T-helper 1 cell treated with Interleukin-12 subunit alpha and Interleukin-12 subunit beta and Interleukin-4 antibody, amounts not matched to agents 30 μg/mL and 1 μg/mL, for 36 hours (primary cell): ENCODE measurements around the gene RASA3.

ENCODE experiments used
- H3K27ac Mint-ChIP-seq: one replicate; pipeline ENCODE4 v1.8.0; 2021; ENCODE audit warnings: mild to moderate bottlenecking, mixed read lengths
- H3K27me3 Mint-ChIP-seq: one replicate; pipeline ENCODE4 v1.8.0; 2021; ENCODE audit warnings: low read depth, mixed read lengths
- H3K36me3 Mint-ChIP-seq: one replicate; pipeline ENCODE4 v1.8.0; 2021; ENCODE audit warnings: low read depth, mixed read lengths
- H3K4me1 Mint-ChIP-seq: one replicate; pipeline ENCODE4 v1.8.0; 2021; ENCODE audit warnings: low read depth, mixed read lengths
- H3K4me3 Mint-ChIP-seq: one replicate; pipeline ENCODE4 v1.8.0; 2021; ENCODE audit warnings: mild to moderate bottlenecking, moderate library complexity, mixed read lengths
- H3K9me3 Mint-ChIP-seq: one replicate; pipeline ENCODE4 v1.8.0; 2021; ENCODE audit warnings: mixed read lengths

Gene RASA3

DNA sequence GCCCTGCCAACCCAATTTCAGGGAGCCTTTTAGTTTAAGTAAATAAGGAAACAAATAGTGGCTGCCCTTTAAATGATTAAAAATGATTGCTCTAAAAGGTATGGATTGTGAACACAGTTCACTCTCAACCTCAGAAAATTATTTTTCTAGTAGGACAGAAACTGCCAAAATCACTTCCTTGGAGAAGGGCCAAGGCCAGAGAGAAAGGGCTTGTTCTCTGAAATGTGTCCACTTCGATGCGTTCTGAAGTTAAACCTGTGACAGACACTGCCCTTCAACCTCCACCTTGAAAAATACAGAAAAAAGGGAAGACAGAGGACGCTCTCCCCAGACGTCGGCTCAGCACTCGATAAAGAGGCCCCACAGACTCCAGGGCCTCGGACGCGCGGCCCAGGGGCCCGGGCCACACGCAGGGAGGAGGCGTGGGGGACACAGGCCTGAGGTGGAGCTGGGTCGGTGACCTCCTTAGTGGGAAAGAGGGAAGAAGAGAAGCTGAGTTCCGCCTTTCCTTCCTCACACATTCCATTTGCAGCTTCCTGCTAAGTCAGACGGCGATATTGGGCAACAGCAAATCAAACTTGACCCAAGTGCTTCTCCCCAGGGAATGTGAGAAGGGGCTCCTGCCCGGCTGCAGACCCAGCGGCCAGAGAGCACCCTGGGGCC, 63.6 kb downstream of the RASA3 start:
- Mint-ChIP-seq H3K27me3 (no peaks in the 10 kb centered on the region), H3K36me3 (peaks cover 44% of the 10 kb centered on the region), H3K9me3 (peaks cover 13% of the 10 kb centered on the region), H3K4me1 (peaks cover 52% of the 10 kb centered on the region), H3K27ac (peak overlapping the region; percentile 55), H3K4me3 (peak overlapping the region; percentile 45)

DNA sequence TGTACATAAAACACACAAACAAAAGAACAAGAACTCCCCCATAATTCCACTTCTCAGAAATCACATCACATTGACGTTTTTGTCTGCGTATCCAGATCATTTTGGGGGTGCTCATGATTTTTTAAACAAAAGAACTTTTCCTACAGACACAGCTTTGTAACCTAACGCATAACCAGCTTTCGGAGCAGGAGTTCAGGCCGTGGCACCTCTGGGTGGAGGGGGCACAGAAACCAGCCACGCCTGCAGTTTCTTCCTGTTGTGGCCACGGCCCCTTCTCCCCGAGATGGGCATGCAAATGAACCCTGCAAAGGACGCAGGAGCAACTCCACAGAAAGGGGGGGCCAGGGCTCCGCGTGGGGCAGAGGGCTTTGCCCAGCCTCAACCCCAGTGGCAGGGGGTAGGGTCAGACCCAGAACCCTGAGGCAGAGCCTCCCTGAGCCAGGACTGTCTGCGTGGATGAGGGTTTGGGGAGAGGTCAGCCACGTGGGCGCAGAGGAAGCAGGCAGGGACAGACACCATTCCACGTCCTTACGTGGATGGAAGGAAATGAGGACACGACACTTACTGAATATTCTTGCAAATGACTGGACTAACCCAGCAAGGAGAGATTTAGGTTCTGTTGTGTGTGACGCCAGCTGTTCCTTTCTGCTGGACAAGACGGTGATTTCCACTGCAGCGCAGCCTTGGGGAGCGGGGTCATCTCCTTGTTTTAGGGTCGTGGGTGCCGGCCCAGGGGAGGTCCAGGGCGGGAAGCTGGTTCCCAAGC, 64.4 kb downstream of the RASA3 start:
- H3K4me3 Mint-ChIP-seq: peak overlapping the region; percentile 45
- no peaks in the 10 kb centered on the region for H3K27me3 Mint-ChIP-seq
- H3K27ac Mint-ChIP-seq: peak overlapping the region; percentile 69
- H3K36me3 Mint-ChIP-seq: peaks cover 42% of the 10 kb centered on the region
- H3K9me3 Mint-ChIP-seq: peaks cover 13% of the 10 kb centered on the region
- H3K4me1 Mint-ChIP-seq: peaks cover 52% of the 10 kb centered on the region

GRCh38 chr13:114067381-114067885, 65.0 kb downstream of the RASA3 start:
- H3K9me3 Mint-ChIP-seq: peaks cover 11% of the 10 kb centered on the region
- H3K4me1 Mint-ChIP-seq: peaks cover 52% of the 10 kb centered on the region
- no peaks in the 10 kb centered on the region for H3K27me3 Mint-ChIP-seq
- H3K27ac Mint-ChIP-seq: peak overlapping the region; percentile 69
- peaks cover 36% of the 10 kb centered on the region for H3K36me3 Mint-ChIP-seq
- H3K4me3 Mint-ChIP-seq: peak overlapping the region; percentile 45

DNA sequence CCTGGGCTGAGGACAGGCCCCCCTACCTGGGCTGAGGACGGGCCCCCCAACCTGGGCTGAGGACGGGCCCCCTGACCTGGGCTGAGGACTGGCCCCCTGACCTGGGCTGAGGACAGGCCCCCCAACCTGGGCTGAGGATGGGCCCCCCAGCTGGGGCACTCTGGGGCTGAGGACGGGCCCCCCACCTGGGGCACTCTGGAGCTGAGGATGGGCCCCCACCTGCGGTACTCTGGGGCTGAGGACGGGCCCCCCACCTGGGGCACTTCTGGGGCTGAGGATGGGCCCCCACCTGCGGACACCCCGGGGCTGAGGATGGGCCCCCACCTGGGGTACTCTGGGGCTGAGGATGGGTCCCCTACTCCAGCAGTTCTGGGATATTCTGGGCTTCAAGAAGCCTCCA, 65.5 kb downstream of the RASA3 start:
- H3K9me3 Mint-ChIP-seq: peaks cover 7% of the 10 kb centered on the region
- H3K27ac Mint-ChIP-seq: peak overlapping the region; percentile 69
- H3K27me3 Mint-ChIP-seq: no peaks in the 10 kb centered on the region
- H3K4me1 Mint-ChIP-seq: peaks cover 49% of the 10 kb centered on the region
- H3K36me3 Mint-ChIP-seq: peaks cover 33% of the 10 kb centered on the region
- peak overlapping the region; percentile 45 for H3K4me3 Mint-ChIP-seq

DNA sequence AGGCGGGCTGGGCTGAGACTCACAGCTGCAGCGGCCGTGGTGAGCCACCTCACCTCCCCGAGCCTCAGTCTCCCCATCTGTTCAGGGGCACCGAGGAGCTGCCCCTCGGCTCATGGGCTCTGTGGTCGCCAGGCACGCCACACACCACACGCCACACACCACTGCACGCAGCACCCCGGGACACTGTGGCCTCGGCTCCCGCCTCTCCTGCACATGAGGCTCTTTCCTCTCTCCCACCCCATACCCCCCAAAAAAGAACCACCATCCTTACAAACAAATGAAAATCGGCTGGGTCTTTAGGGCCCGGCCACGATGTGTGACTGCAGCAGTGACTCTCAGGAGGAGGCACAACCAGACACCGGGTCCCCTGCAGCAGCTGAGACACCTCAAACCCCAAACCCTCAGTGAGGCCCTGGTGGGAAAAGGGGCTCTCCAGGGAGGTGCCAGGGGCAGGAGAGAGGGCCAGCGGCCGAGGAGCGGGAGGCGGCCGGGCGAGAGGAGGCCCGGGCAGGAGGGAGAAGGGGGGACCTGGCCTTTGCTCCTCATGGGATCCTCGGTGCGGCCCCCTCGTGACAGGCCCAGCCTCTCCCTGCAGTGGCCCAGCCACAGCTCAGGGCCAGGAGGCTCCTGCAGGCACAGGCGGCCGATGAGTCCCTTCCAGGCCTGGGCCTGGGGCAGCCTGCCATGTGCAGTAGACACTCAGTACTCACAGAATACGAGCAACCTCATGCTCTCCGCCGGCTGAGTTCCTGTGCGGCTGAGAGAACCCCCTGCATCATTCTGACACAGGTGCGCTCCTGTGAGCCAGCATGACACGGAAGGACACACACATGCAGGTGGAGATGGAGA, 66.3 kb downstream of the RASA3 start:
- Mint-ChIP-seq H3K9me3 (peaks cover 4% of the 10 kb centered on the region), H3K4me3 (peak overlapping the region; percentile 75), H3K4me1 (peaks cover 47% of the 10 kb centered on the region), H3K36me3 (peaks cover 32% of the 10 kb centered on the region), H3K27ac (peak overlapping the region; percentile 80), H3K27me3 (no peaks in the 10 kb centered on the region)

DNA sequence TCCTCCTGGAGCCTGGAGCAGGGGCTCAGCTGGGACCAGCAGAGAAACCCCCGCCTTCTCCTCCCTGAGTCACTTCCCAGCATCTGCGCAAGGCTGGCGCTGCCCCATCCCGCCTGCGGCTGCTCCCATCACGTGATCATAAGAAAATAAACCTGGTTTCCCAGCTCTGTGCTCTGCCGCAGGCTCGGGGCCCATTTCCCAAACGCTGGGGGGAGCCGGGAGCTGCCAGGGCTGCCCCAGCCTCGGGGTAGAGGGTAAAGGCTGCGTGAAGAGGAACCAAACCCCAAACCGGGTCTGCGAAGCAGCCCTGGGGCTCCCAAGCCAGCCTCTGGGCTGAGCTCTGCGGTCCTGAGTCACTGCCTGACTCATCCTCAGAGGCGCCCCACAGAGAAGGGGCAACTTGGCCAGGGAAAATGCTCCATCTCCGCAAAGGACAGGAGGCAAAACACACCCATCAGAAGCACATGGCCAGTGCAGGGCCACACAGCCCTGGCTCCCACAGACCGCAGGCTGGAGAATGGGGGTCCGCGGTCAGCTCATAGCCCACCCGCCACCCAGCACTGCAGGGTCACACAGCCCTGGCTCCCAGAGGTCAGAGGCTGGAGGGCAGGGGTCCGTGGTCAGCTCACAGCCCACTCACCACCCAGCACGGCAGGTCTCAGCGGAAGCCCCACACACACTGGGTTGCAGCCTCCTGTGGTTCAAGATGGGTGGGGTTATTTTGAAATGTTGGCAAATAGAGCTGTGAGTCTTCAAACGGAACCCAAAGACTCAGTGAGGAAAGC, 67.1 kb downstream of the RASA3 start:
- Mint-ChIP-seq H3K36me3 (peaks cover 29% of the 10 kb centered on the region), H3K4me1 (peaks cover 45% of the 10 kb centered on the region), H3K27me3 (no peaks in the 10 kb centered on the region)

DNA sequence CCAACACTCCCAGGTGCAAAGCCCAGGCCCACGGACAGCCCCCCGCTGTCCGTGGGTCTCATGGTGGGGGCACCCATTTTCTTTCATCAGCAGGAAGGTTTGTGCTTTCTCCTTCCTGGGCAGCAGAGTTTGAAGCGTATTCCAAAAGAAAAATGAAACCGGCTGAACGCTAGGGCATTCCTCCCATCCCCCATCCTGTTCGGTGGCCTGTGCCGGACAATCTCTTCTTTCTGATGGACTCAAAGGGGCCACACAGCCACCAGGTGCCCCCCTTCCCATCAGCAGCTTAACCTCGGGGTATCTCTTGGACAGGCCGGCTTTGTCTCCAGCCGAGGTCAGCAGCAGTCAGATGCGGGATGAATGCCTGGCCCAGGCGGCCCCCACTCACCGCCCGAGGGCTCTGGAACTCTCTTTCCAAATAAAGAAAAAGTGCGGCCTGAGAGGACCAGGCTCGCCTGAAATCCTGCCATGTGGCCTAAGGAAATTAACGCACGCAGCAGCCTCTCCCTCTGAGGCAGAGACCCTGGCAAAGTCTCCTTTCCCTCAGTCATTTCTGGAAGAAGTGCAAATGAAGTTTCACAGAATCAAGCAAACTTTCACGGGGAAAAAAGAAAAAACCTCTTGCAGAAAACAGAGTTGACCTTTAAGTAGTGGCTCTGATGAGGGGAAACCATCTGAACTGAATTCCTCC, 67.8 kb downstream of the RASA3 start:
- Mint-ChIP-seq H3K4me1 (peaks cover 48% of the 10 kb centered on the region), H3K4me3 (peak overlapping the region; percentile 75), H3K36me3 (peaks cover 32% of the 10 kb centered on the region), H3K9me3 (no peaks in the 10 kb centered on the region), H3K27me3 (no peaks in the 10 kb centered on the region), H3K27ac (peak overlapping the region; percentile 80)

More for the DNA sequence above, 67.1 kb downstream of the RASA3 start:
- no peaks in the 10 kb centered on the region for H3K9me3 Mint-ChIP-seq
- peak overlapping the region; percentile 75 for H3K4me3 Mint-ChIP-seq
- peak overlapping the region; percentile 80 for H3K27ac Mint-ChIP-seq

- Mint-ChIP-seq H3K4me1 (peaks cover 45% of the 10 kb centered on the region), H3K9me3 (no peaks in the 10 kb centered on the region), H3K27me3 (no peaks in the 10 kb centered on the region), H3K36me3 (peaks cover 34% of the 10 kb centered on the region), H3K4me3 (no peak overlapping the region), H3K27ac (no peak overlapping the region)
These were observed 68.6 kb downstream of the RASA3 start for GRCh38 chr13:114063545-114064449.

- no peak overlapping the region for H3K4me3 Mint-ChIP-seq
- peaks cover 28% of the 10 kb centered on the region for H3K36me3 Mint-ChIP-seq
- no peaks in the 10 kb centered on the region for H3K9me3 Mint-ChIP-seq
- H3K4me1 Mint-ChIP-seq: peaks cover 37% of the 10 kb centered on the region
- no peak overlapping the region for H3K27ac Mint-ChIP-seq
- H3K27me3 Mint-ChIP-seq: no peaks in the 10 kb centered on the region
These were observed 69.7 kb downstream of the RASA3 start for GRCh38 chr13:114062754-114063153.

DNA sequence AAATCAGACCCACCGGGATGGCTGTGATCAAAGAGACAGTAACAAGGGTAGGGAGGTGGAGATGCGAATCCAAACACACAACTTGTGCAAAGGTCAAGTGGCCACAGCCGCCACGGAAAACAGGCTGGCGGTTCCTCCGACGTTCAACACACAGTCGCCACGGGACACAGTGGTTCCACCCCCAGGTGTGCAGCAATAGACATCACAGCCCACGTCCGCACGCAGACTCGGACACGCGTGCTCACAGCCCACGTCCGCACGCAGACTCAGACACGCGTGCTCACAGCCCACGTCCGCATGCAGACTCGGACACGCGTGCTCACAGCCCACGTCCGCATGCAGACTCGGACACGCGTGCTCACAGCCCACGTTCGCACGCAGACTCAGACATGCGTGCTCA, 70.1 kb downstream of the RASA3 start:
- Mint-ChIP-seq H3K9me3 (no peaks in the 10 kb centered on the region), H3K4me3 (no peak overlapping the region), H3K4me1 (peaks cover 32% of the 10 kb centered on the region), H3K27ac (no peak overlapping the region), H3K27me3 (no peaks in the 10 kb centered on the region), H3K36me3 (peaks cover 24% of the 10 kb centered on the region)

GRCh38 chr13:114061744-114062143, 70.7 kb downstream of the RASA3 start:
- H3K9me3 Mint-ChIP-seq: no peaks in the 10 kb centered on the region
- no peaks in the 10 kb centered on the region for H3K27me3 Mint-ChIP-seq
- no peak overlapping the region for H3K4me3 Mint-ChIP-seq
- peaks cover 30% of the 10 kb centered on the region for H3K4me1 Mint-ChIP-seq
- peaks cover 23% of the 10 kb centered on the region for H3K36me3 Mint-ChIP-seq
- H3K27ac Mint-ChIP-seq: no peak overlapping the region

DNA sequence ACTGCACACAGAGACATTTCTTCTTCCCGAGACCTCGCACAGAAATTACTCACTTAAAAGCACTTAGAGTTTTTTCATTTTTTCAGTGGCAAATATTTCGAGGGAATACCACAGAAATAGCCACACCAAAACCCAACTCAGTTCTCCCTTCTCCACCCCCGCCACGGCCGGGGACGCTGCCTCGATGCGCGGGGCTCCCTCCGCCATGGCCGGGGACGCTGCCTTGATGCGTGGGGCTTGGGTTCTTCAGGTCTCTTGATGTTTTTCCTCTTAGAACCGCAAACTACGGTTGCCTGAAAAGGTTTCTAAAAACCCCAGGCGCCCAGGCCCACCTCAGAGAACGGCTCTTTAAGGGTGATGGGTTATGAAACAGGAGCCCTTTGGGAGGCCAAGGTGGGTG, 71.4 kb downstream of the RASA3 start:
- peaks cover 23% of the 10 kb centered on the region for H3K36me3 Mint-ChIP-seq
- no peaks in the 10 kb centered on the region for H3K27me3 Mint-ChIP-seq
- no peaks in the 10 kb centered on the region for H3K9me3 Mint-ChIP-seq
- no peak overlapping the region for H3K4me3 Mint-ChIP-seq
- no peak overlapping the region for H3K27ac Mint-ChIP-seq
- H3K4me1 Mint-ChIP-seq: peaks cover 26% of the 10 kb centered on the region
